Spleen (tissue), 7 donors: ENCODE measurements around the gene PRKAA2.

Source experiments
- CTCF ChIP-seq, 11 experiments: fragments of 200-600 bp in 7 of 11; fragments of 450-650 bp in 4 of 11; sonication (generic) in 4 of 11; IDR thresholded peaks in 8 of 11; conservative IDR thresholded peaks in 3 of 11; 1 replicate in 7 of 11; 2 replicates in 4 of 11; pipeline versions ENCODE4 v1.4.0 to v1.8.0; 2016 to 2021; ENCODE audit warnings: antibody characterized with exemption in 11 of 11, inconsistent platforms in 4 of 11, mild to moderate bottlenecking in 1 of 11
- POLR2A ChIP-seq, 3 donors: fragments of 450-650 bp; IDR thresholded peaks; one replicate each; pipeline ENCODE4 v1.5.1; 2017; ENCODE audit warnings: antibody characterized with exemption in 3 of 3, mild to moderate bottlenecking in 1 of 3
- donor health status: DM: no; HTN: no; CAD: no; lungs with moderate emphysema.
- donor health status: DM: no; HTN: no; CAD: no.
- donor health status: DM: no; HTN: no; CAD: no.

DNA sequence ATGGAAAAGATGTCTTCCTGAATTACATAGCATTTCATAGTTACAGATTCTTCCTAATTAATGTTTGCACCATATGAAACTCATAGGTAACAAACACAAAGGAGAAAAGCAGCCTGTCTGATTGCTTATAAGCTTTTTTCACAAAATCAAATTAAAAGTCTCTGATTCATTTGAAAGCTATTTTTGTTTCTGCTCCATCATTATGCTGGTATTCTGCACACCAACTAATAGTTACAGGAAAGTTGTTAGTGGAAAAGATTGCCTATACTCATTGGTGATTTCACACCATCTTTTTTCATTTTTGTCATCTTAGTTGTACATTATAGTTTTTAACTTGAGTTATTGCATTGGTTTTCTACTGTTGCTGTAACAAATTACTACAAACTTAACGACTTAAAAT is 70.0 kb downstream of the PRKAA2 start:
- TF ChIP-seq POLR2A (IDR thresholded peaks at IDR 0.05): no peak
- no peak for TF ChIP-seq CTCF (IDR thresholded peaks at IDR 0.05 in 8 of 11, conservative IDR thresholded peaks at IDR 0.05 in 3 of 11)
